GM12878 (cell line): ENCODE data around the gene FAM229B. TPM values are rescaled to one million over a fixed set of nuclear protein-coding genes. Genes with fewer than 3 reads are reported as not detected.

Experiments used
- ATAC-seq: fragments of 200-7000 bp; cut with Tn5 transposase; 3 replicates; pipeline ENCODE4 v1.9.1; 2020; ENCODE audit warnings: mild to moderate bottlenecking, moderate library complexity
- BruUV-seq: library from RNA; stranded (reverse); fragments of 400-500 nt; replicated peaks from 2 replicates; lab custom pipeline; 2021; lab: Mats Ljungman, UMichigan
- CTCF ChIA-PET: fragments of 300-600 bp; sonication (Branson Sonifier 250); formaldehyde crosslinking; extraction: SDS; loops from one replicate; lab custom pipeline; 2021; ENCODE audit warnings: inconsistent platforms; lab: Yijun Ruan, JAX
- POLR2A ChIA-PET: fragments of 350-600 bp; formaldehyde crosslinking; extraction: SDS; loops from one replicate; lab custom pipeline; 2021; ENCODE audit warnings: inconsistent platforms; lab: Charles Lee
- RAD21 ChIA-PET: fragments of 300-600 bp; sonication (Branson Sonifier 250); formaldehyde crosslinking; loops from one replicate; lab custom pipeline; 2023; ENCODE audit warnings: antibody characterized with exemption; ENCODE audit not compliant: unreplicated experiment; lab: Charles Lee
- SMC1A ChIA-PET: fragments of 300-600 bp; sonication (Branson Sonifier 250); formaldehyde crosslinking; loops from one replicate; lab custom pipeline; 2023; ENCODE audit not compliant: unreplicated experiment, uncharacterized antibody; lab: Charles Lee
- DNase-seq: peaks from one replicate; pipeline ENCODE4 v3.0.0-alpha.2; 2011; ENCODE audit warnings: low read depth, low spot score
- FAIRE-seq: peaks from 3 replicates; lab custom pipeline; 2011; peaks lifted over from hg19 to GRCh38; lab: Jason Lieb, UNC
- H2AFZ ChIP-seq: 2 replicates; pipeline ENCODE4 v1.6.0; 2011; ENCODE audit warnings: low read depth, low read length, control low read depth; ENCODE audit not compliant: control insufficient read depth
- H3K27ac ChIP-seq: 2 replicates; pipeline ENCODE4 v1.5.1; 2011; ENCODE audit warnings: control low read depth; ENCODE audit not compliant: control insufficient read depth, insufficient read depth
- H3K27me3 ChIP-seq, 2 experiments: replicated peaks in 1 of 2; 2 replicates each; pipeline versions ENCODE4 v1.6.0 to v1.6.1; 2011; ENCODE audit warnings: low read length in 1 of 2; ENCODE audit not compliant: control insufficient read depth in 2 of 2, insufficient read depth in 2 of 2
- H3K36me3 ChIP-seq, 2 experiments: 2 replicates each; pipeline ENCODE4 v1.5.1; 2011; ENCODE audit warnings: low read length in 1 of 2; ENCODE audit not compliant: control insufficient read depth in 2 of 2, insufficient read depth in 2 of 2
- H3K4me1 ChIP-seq: 2 replicates; pipeline ENCODE4 v1.6.1; 2011; ENCODE audit warnings: mild to moderate bottlenecking, low read length, moderate library complexity, mixed read lengths; ENCODE audit not compliant: control insufficient read depth, insufficient read depth
- H3K4me2 ChIP-seq: 2 replicates; pipeline ENCODE4 v1.6.0; 2011; ENCODE audit warnings: control low read depth; ENCODE audit not compliant: control insufficient read depth, insufficient read depth
- H3K4me3 ChIP-seq: fragments of 200-600 bp; sonication (generic); 2 replicates; pipeline ENCODE4 v1.5.1; 2016
- H3K79me2 ChIP-seq: 2 replicates; pipeline ENCODE4 v1.6.0; 2011; ENCODE audit warnings: low read length; ENCODE audit not compliant: control insufficient read depth, insufficient read depth
- H3K9ac ChIP-seq: 2 replicates; pipeline ENCODE4 v1.8.0; 2011; ENCODE audit warnings: low read length, control low read depth, mixed read lengths; ENCODE audit not compliant: control insufficient read depth, insufficient read depth
- H3K9me3 ChIP-seq: replicated peaks from 3 replicates; pipeline ENCODE4 v1.5.1; 2011; ENCODE audit warnings: mild to moderate bottlenecking, low read length; ENCODE audit not compliant: control insufficient read depth, insufficient read depth
- H4K20me1 ChIP-seq: 2 replicates; pipeline ENCODE4 v1.6.0; 2011; ENCODE audit not compliant: control insufficient read depth, insufficient read depth
- E4F1 ChIP-seq: fragments of 450-650 bp; IDR thresholded peaks from 2 replicates; pipeline ENCODE4 v1.6.1; 2018; ENCODE audit warnings: borderline replicate concordance, mild to moderate bottlenecking; ENCODE audit not compliant: partially characterized antibody
- HSF1 ChIP-seq: fragments of 150-350 bp; IDR thresholded peaks from 2 replicates; pipeline ENCODE4 v1.6.1; 2014; ENCODE audit warnings: mild to moderate bottlenecking, low read depth, low read length
- RAD51 ChIP-seq: fragments of 450-650 bp; IDR thresholded peaks from 2 replicates; pipeline ENCODE4 v1.6.1; 2016; ENCODE audit warnings: moderate library complexity, mild to moderate bottlenecking, inconsistent platforms
- SMAD1 ChIP-seq: fragments of 450-650 bp; IDR thresholded peaks from 2 replicates; pipeline ENCODE4 v1.6.1; 2018; ENCODE audit warnings: mild to moderate bottlenecking, low read depth; ENCODE audit not compliant: partially characterized antibody
- TCF3 ChIP-seq: IDR thresholded peaks from 2 replicates; pipeline ENCODE4 v1.6.1; 2012; ENCODE audit warnings: low read depth, mild to moderate bottlenecking, low read length, borderline replicate concordance; ENCODE audit not compliant: insufficient read depth
- ZNF24 ChIP-seq: fragments of 450-650 bp; IDR thresholded peaks from 2 replicates; pipeline ENCODE4 v1.6.1; 2017; ENCODE audit warnings: antibody characterized with exemption, mild to moderate bottlenecking
- ZSCAN29 ChIP-seq: fragments of 450-650 bp; IDR thresholded peaks from 2 replicates; pipeline ENCODE4 v1.6.1; 2017; ENCODE audit warnings: mild to moderate bottlenecking, moderate library complexity
- WGBS: methylation state at CpG from one replicate; pipeline ENCODE4 v1.1.6; 2016; ENCODE audit warnings: low lambda C conversion rate; ENCODE audit not compliant: insufficient replicate concordance, insufficient coverage; ENCODE audit errors: missing lambda C conversion rate; 5-methylcytosine and 5-hydroxymethylcytosine counted together
- in situ Hi-C: fragments of 300-500 bp; cut with MboI; formaldehyde crosslinking; loops from 9 replicates; pipeline ENCODE4 v1.14.3; 2018; ENCODE audit warnings: mixed read lengths
- intact Hi-C: fragments of 100-400 bp; cut with micrococcal nuclease; formaldehyde crosslinking; loops from one replicate; pipeline ENCODE4 v1.14.2; 2022; ENCODE audit not compliant: unreplicated experiment
- polyA plus RNA-seq, 11 experiments: library from polyadenylated mRNA; depleted of rRNA in 4 of 11; unstranded in 6 of 11; stranded (reverse) in 5 of 11; fragments of >200 nt; fragmentation: Nextera tagmentation in 4 of 11; fragmentation: Illumina TruSeq in 1 of 11; extraction: Ambion mirVana in 4 of 11; extraction: Trizol in 1 of 11; gene quantifications; 1 replicate in 1 of 11; 2 replicates in 10 of 11; pipeline versions ENCODE4 v1.2.1 to v1.2.3, GENCODE V29; 2011 to 2016; ENCODE audit warnings: inconsistent platforms in 2 of 11, missing spikeins in 2 of 11, low read depth in 1 of 11
- total RNA-seq, 4 experiments: library from RNA; depleted of rRNA in 3 of 4; stranded (reverse); fragments of >200 nt in 3 of 4; fragmentation: Illumina TruSeq in 1 of 4; extraction: Trizol in 1 of 4; gene quantifications; 2 replicates each; pipeline versions ENCODE4 v1.2.1 to v1.2.3, GENCODE V29; 2013 to 2021

FAM229B gene
- total and polyA plus RNA-seq, 10 of the 15 experiments (the other 5 are each of a cell fraction or from before 2014, with no cell fraction given) = 0.82 to 5.7 (median 3.1) TPM

GRCh38 chr6:112081569-112081968 is 5.8 kb upstream of the FAM229B start:
- RAD21 ChIA-PET = interaction anchor here (0.6 kb wide), 1 partner anchor 182 kb away, joined by 4 read pairs; no protein-coding TSS in a partner anchor

More at GRCh38 chr6:112081569-112081968, 5.8 kb upstream of the FAM229B start:
- H3K4me2 ChIP-seq = no peak overlapping the region
- H3K9ac ChIP-seq = no peak overlapping the region
- no TSS peak for BruUV-seq
- H3K4me3 ChIP-seq = no peak overlapping the region
- SMC1A ChIA-PET = interaction anchor here (0.6 kb wide), 1 partner anchor 770 kb away, joined by 4 read pairs; no protein-coding TSS in a partner anchor
- H4K20me1 ChIP-seq = no peaks in the 10 kb centered on the region
- H2AFZ ChIP-seq = no peak overlapping the region
- H3K27ac ChIP-seq = no peak overlapping the region
- POLR2A ChIA-PET = no interaction called here
- H3K9me3 ChIP-seq = no peaks in the 10 kb centered on the region
- H3K4me1 ChIP-seq = no peaks in the 10 kb centered on the region
- in situ Hi-C loops = no loop called here
- no peaks in the 10 kb centered on the region for H3K27me3 ChIP-seq
- 98% methylated on average over 4 of the region's 4 CpGs for WGBS
- no peaks in the 10 kb centered on the region for H3K79me2 ChIP-seq
- ATAC-seq (no peak), DNase-seq (no peak), FAIRE-seq (no peak)
- CTCF ChIA-PET = interaction anchor here (0.6 to 1.2 kb wide), 5 partner anchors 24 to 292 kb away, joined by 3 to 6 read pairs (median 3); no protein-coding TSS in a partner anchor
- intact Hi-C loops = no loop called here
- TF ChIP-seq HSF1 (no peak), SMAD1 (no peak), ZSCAN29 (no peak), TCF3 (no peak), E4F1 (no peak), ZNF24 (no peak), RAD51 (no peak)
- H3K36me3 ChIP-seq = no peaks in the 10 kb centered on the region; a peak in 1 of 4 replicates
